Loucy (cell line): Measurements from ENCODE around the gene RAD51C.
"Not testable (repeated sequence)": the region's sequence is repeated elsewhere in the genome, so short reads cannot be mapped to it uniquely, and the experiment has no call there.

ENCODE experiments used
- H2AFZ ChIP-seq: fragments of 200-600 bp; sonication (generic); 2 replicates; pipeline ENCODE4 v1.6.0; 2016; ENCODE audit warnings: antibody characterized with exemption, mild to moderate bottlenecking, low read length, moderate library complexity
- H3F3A ChIP-seq: fragments of 200-600 bp; 2 replicates; pipeline ENCODE4 v1.6.0; 2016; ENCODE audit warnings: antibody characterized with exemption, low read depth, mild to moderate bottlenecking
- H3K27me3 ChIP-seq: fragments of 200-600 bp; sonication (generic); 2 replicates; pipeline ENCODE4 v1.6.1; 2014; ENCODE audit warnings: low read length, mild to moderate bottlenecking; ENCODE audit not compliant: insufficient read depth, poor library complexity, severe bottlenecking
- H3K36me3 ChIP-seq: fragments of 200-600 bp; sonication (generic); 2 replicates; pipeline ENCODE4 v1.6.1; 2016; ENCODE audit warnings: low read length; ENCODE audit not compliant: insufficient read depth
- H3K4me1 ChIP-seq: fragments of 200-600 bp; sonication (generic); 2 replicates; pipeline ENCODE4 v1.5.1; 2014; ENCODE audit warnings: low read length, mild to moderate bottlenecking; ENCODE audit not compliant: insufficient read depth, poor library complexity, severe bottlenecking
- H3K4me2 ChIP-seq: fragments of 200-600 bp; sonication (generic); 2 replicates; pipeline ENCODE4 v1.6.0; 2014; ENCODE audit warnings: antibody characterized with exemption, low read length, low read depth, mild to moderate bottlenecking; ENCODE audit not compliant: poor library complexity, severe bottlenecking
- H3K4me3 ChIP-seq: fragments of 200-600 bp; sonication (generic); 2 replicates; pipeline ENCODE4 v1.5.1; 2014; ENCODE audit warnings: low read length, mild to moderate bottlenecking, mixed read lengths; ENCODE audit not compliant: poor library complexity, severe bottlenecking
- H3K79me2 ChIP-seq: fragments of 200-600 bp; sonication (generic); 2 replicates; pipeline ENCODE4 v1.6.1; 2014; ENCODE audit warnings: low read length; ENCODE audit not compliant: insufficient read depth
- H3K9ac ChIP-seq: fragments of 200-600 bp; sonication (generic); 2 replicates; pipeline ENCODE4 v1.6.0; 2014; ENCODE audit warnings: mild to moderate bottlenecking, low read depth, low read length, moderate library complexity; ENCODE audit not compliant: poor library complexity, severe bottlenecking
- H3K9me2 ChIP-seq: fragments of 200-600 bp; sonication (generic); replicated peaks from 2 replicates; pipeline ENCODE4 v1.6.1; 2016; ENCODE audit warnings: low read depth, low read length, mixed read lengths
- H3K9me3 ChIP-seq: fragments of 200-600 bp; sonication (generic); 2 replicates; pipeline ENCODE4 v1.6.1; 2014; ENCODE audit warnings: mild to moderate bottlenecking, antibody characterized with exemption, low read length, low read depth; ENCODE audit not compliant: insufficient read depth
- H4K20me1 ChIP-seq: fragments of 200-600 bp; sonication (generic); 2 replicates; pipeline ENCODE4 v1.6.0; 2014; ENCODE audit warnings: antibody characterized with exemption, low read length, mild to moderate bottlenecking; ENCODE audit not compliant: insufficient read depth, poor library complexity, severe bottlenecking
- EZH2phosphoT487 ChIP-seq: fragments of 200-600 bp; IDR thresholded peaks from 2 replicates; pipeline ENCODE4 v1.6.1; 2018; ENCODE audit warnings: antibody characterized with exemption, mild to moderate bottlenecking, moderate library complexity, borderline replicate concordance
- TF ChIP-seq, protein P1 (sequence below): fragments of 200-600 bp; sonication (generic); conservative IDR thresholded peaks from 2 replicates; pipeline ENCODE4 v1.5.1; 2014; ENCODE audit warnings: mild to moderate bottlenecking, antibody characterized with exemption, low read length

RAD51C gene

DNA sequence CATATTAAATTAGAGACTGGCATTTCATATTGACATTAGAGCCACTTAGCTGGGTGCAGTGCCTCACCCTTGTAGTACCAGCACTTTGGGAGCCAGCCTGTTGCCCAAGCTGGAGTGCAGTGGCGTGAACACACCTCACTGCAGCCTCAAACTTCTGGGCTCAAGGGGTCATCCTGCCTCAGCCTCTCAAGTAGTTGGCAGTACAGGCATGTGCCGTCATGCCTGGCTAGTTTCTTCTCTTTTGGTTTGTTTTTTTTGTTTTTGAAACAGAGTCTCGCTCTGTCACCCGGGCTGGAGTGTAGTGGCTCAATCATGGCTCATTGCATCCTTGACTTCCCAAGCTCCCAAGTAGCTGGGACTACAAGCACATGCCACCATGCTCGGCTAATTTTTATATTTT lies 72.0 kb downstream of the RAD51C start:
- TF ChIP-seq, protein P1, sequence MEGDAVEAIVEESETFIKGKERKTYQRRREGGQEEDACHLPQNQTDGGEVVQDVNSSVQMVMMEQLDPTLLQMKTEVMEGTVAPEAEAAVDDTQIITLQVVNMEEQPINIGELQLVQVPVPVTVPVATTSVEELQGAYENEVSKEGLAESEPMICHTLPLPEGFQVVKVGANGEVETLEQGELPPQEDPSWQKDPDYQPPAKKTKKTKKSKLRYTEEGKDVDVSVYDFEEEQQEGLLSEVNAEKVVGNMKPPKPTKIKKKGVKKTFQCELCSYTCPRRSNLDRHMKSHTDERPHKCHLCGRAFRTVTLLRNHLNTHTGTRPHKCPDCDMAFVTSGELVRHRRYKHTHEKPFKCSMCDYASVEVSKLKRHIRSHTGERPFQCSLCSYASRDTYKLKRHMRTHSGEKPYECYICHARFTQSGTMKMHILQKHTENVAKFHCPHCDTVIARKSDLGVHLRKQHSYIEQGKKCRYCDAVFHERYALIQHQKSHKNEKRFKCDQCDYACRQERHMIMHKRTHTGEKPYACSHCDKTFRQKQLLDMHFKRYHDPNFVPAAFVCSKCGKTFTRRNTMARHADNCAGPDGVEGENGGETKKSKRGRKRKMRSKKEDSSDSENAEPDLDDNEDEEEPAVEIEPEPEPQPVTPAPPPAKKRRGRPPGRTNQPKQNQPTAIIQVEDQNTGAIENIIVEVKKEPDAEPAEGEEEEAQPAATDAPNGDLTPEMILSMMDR, result no peak
- no peak for TF ChIP-seq EZH2phosphoT487
- Histone ChIP-seq H3K27me3 (no peaks in the 10 kb centered on the region), H3F3A (no peaks in the 10 kb centered on the region), H2AFZ (no peak overlapping the region), H3K36me3 (no peaks in the 10 kb centered on the region), H4K20me1 (no peaks in the 10 kb centered on the region), H3K4me1 (no peaks in the 10 kb centered on the region), H3K4me2 (no peak overlapping the region), H3K9me2 (no peaks in the 10 kb centered on the region), H3K9ac (no peak overlapping the region), H3K9me3 (no peaks in the 10 kb centered on the region), H3K79me2 (no peaks in the 10 kb centered on the region), H3K4me3 (no peak overlapping the region)

DNA sequence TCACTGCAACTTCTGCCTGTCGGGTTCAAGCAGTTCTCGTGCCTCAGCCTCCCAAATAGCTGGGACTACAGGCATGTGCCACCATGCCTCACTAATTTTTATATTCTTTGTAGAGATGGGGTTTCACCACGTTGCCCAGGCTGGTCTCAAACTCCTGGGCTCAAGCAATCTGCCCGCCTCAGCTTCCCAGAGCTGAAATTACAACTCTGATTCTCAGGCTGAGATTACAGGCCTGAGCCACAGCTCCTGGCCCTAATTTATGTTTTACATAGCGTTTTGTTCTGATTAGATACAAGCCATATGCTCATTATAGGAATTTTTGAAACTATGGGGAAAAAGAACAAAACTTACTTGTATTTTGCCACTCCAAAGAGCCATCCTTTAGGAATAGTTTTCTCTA lies 86.1 kb downstream of the RAD51C start:
- not testable (repeated sequence) for H3F3A ChIP-seq, H3K9me3 ChIP-seq, H3K27me3 ChIP-seq, H3K4me2 ChIP-seq, H3K4me1 ChIP-seq, H2AFZ ChIP-seq, H4K20me1 ChIP-seq, H3K79me2 ChIP-seq, H3K36me3 ChIP-seq, H3K9me2 ChIP-seq, H3K9ac ChIP-seq, H3K4me3 ChIP-seq

DNA sequence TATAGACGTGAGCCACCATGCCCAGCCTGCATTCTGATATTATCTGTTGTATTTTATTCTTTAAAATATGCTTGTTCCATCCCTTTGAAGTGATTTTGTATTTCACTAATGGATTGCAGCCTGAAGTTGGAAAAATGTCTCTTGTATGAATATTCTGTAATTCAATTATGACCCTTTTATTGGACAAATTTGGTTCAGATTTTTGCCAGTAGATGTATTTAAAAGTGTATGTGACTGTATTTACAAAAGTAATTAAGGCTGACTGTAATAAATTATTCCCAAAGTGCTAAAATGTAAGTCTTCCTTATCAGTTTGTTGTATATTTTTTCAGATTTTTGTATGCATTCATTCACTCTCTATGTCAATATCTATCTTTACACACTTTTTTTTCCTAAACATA lies 87.0 kb downstream of the RAD51C start:
- Histone ChIP-seq H3K4me3 (no peak overlapping the region), H4K20me1 (no peaks in the 10 kb centered on the region), H3K27me3 (no peaks in the 10 kb centered on the region), H3K4me2 (no peak overlapping the region), H3K79me2 (no peaks in the 10 kb centered on the region), H3K4me1 (no peaks in the 10 kb centered on the region), H3K36me3 (no peaks in the 10 kb centered on the region), H3K9me2 (no peaks in the 10 kb centered on the region), H3F3A (no peaks in the 10 kb centered on the region), H3K9ac (no peak overlapping the region), H2AFZ (no peak overlapping the region), H3K9me3 (no peaks in the 10 kb centered on the region)
- no peak for TF ChIP-seq EZH2phosphoT487
- TF ChIP-seq, protein P1, result no peak

DNA sequence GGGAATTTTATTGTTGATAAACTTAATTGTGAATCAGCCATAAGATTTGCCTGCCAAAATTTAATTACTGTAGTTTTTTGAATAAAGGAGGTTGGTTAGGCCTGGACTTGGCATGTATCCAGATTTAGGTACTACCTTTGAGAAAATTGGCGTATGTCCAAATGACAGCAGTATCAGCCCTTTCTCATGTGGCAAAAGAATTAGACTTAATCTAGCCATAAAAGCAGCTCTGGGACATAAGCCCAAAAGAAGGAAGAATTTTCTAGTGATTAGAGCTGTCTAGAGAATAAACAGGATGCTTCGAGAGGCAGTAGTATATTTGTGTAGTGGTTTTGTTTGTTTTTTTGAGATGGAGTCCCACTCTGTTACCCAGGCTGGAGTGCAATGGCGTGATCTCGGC lies 91.0 kb downstream of the RAD51C start:
- TF ChIP-seq, protein P1, result no peak
- TF ChIP-seq EZH2phosphoT487, result no peak
- Histone ChIP-seq H2AFZ (no peak overlapping the region), H3K79me2 (no peaks in the 10 kb centered on the region), H3K4me1 (no peaks in the 10 kb centered on the region), H3K9ac (no peak overlapping the region), H3K4me2 (no peak overlapping the region), H3K4me3 (no peak overlapping the region), H3K9me2 (no peaks in the 10 kb centered on the region), H4K20me1 (no peaks in the 10 kb centered on the region), H3K27me3 (no peaks in the 10 kb centered on the region), H3K9me3 (no peaks in the 10 kb centered on the region), H3F3A (no peaks in the 10 kb centered on the region), H3K36me3 (no peaks in the 10 kb centered on the region)
